GM21737 (cell line): ENCODE measurements around the gene SDK2.

Experiments
- ATAC-seq: cut with Tn5 transposase; IDR thresholded peaks from one replicate; pipeline ENCODE4 v1.9.1; 2021; ENCODE audit warnings: mild to moderate bottlenecking, moderate library complexity; ENCODE audit not compliant: unreplicated experiment

Gene SDK2

GRCh38 chr17:73652886-73653480, 8.7 kb upstream of the SDK2 start:
- ATAC-seq: no peak

DNA sequence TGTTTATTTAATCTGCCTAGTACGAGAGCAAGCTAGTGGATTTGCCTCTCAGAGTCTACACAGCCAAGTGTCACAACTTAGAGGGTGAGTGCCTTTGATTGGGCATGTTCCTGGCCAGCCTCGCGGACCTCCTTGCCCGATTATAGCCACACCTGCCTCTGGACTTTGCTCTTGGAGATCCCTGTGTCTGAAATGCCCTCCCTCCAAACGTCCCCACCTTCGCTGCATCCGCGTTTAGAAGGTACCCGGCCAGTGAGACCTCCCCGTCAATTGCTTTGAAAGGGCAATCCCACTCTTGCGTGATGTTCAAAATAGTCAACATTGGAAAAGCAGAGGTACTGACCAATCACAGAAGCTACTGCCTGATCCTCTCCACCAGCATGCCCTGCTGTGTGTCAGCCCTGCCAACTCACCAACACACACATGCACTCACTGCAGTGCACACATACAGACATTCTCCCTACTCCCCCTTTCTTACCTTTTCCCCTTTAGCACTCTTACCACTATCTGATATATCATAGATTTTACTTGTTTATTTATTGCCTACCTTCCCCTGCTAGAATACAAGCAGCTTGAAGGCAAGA, 6.5 kb upstream of the SDK2 start:
- ATAC-seq: no peak

DNA sequence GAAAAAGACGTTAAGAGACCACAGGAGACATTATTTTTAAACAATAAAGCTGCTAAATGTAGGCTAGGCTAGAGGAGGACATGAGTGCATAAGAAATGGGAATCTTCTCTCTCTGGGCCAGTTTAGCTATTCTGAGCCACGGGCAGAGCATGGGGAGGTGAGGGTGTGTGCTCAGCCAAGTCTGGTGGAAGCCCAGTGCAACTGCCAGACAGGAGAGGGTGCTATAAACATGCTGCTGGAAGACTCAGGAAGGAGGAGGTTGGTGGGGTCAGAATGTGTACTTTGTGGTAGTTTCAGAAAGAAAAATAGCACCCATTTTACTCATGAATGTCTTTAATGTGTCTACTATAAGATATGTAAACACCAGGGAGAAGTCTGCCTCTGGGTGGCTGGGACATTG, 5.9 kb upstream of the SDK2 start:
- ATAC-seq: no peak

DNA sequence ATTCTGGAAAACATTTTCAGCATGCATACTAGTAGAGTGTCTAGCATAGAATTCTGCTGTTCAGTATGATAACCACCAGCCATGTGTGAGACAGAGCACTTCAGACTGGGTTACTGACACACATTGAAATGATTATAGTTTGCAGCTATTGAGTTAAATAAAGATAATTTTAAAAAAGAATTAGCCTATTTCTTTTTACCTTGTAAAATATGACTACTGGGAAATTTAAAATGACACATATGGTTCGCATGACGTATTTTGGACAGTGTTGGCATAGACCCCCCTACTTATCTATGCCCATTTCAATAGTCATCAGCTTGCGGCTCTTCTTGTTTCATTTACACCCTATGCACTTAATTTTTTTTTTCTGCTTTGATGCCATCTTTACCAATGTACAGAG, 4.7 kb upstream of the SDK2 start:
- no peak for ATAC-seq

GRCh38 chr17:73648543-73648820, 4.2 kb upstream of the SDK2 start:
- no peak for ATAC-seq

- ATAC-seq: no peak
Measured at GRCh38 chr17:73647772-73648542, 3.7 kb upstream of the SDK2 start.

DNA sequence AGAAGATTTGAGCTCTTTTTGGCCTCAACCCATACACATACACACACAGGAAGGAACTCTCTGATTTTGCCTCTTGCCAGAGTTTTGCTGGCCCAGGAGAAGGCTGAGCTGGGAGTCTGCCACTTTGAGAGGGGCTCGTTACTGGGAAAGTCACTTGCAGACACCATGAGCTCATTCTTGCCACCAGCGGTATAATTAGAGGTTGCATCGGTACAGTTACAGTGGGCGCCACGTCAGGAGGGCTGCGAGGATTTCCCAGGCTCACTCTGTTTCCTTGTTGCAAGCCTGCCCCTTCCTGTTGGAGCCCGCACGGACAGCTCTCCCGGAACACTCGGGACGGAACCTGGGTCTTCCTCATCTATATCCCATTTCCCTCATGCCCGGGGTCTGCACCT, 3.1 kb upstream of the SDK2 start:
- no peak for ATAC-seq

DNA sequence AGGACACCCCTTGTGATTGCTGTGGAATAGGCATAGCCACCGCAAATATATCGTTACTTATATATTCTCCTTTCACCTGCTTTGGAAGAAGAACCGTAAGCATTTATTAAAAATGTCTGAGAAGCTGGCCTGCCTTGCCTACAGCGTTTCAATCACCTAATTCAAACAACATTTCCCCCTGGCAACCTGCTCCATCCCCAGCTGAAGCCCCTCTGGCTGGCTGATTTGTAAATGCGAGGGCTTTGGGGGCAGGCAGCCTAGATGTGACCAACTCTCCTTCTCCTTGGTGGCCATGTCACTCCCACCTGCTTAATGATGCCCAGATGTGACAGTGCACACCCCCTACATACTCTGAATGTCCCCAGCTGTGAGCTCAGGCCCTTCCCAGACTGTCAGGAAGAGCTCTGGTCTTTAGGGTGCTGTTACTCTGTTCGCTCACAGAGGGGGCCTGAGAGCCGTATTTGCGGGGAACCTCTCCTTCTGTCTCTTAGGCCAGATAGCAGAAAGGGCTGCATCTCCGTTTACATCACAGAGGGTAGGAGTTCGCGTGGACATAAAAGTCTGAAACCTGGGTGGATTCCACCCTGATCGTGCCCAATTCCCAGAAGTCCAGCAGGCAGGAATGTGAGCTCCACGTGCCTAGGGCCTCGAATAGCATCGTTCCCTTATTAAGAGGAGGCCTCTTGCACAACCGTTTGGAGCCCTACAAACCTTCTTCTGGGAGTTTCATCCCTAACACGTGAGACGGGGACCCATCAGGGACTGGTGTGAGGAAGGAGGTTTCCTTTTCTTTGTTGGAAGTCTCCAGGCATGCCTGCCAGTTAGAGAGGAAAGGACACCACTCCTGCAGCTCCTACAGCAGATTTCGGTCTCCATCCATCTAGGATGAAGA, 2.4 kb upstream of the SDK2 start:
- no peak for ATAC-seq

GRCh38 chr17:73645050-73645871, 1.0 kb upstream of the SDK2 start:
- no peak for ATAC-seq

DNA sequence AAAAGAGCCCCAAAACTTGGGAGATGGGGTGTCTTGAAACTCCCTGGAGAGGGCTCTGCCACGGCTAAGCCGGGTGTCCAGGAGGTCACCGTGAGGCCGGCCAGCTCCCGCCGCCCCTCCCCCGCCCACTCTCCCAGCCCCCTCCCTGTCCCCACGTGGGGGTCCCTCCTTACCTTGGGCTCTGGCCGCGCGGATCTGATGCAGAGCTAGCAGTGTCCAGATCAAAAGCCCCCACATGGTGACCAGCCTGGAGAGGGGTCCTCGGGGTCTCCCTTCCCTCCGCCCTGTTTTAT, 447 bp downstream of the SDK2 start:
- no peak for ATAC-seq

DNA sequence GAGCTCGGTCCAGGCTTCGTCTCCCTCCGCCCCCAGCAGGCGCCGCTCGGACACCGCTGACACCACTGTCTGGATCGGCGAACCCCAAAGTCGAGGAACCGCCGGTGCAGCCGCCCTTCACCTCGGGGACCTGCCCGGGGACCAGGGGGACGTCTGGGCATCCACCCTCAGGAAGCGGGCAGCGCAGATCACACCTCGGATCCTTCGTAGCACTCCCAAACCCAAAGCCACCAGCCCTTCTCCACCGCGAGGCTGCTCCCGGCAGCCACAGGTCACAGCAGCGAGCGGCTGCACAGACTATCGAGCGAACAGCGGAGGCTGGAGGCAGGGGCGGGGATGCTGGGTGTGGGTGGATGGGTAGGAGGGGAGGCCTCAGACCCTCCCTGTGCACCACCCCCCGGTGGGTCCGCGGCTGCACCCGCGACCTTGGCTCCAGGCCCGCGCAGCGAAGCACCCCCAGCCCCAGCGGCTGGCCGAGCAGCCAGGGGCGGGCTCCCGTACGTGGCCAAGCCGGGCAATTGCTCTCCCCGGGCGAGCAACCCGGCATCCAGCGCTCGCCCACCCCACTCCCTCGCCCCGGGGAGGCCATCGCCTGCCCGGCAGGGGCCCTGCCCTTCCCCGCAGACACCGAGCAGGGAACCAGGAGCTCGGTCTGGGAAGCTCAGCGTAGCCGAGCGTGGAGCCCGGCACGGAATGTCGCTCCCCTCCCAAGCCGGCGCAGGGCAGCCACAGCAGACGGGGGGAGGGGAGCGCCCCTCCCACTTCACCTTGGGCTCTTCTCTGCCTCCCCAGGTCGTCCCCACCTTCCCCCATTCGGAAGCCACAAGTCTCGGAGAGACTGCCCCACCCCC, 1.0 kb downstream of the SDK2 start:
- ATAC-seq: no peak

- no peak for ATAC-seq
Measured at GRCh38 chr17:73642659-73643000, 1.6 kb downstream of the SDK2 start.

DNA sequence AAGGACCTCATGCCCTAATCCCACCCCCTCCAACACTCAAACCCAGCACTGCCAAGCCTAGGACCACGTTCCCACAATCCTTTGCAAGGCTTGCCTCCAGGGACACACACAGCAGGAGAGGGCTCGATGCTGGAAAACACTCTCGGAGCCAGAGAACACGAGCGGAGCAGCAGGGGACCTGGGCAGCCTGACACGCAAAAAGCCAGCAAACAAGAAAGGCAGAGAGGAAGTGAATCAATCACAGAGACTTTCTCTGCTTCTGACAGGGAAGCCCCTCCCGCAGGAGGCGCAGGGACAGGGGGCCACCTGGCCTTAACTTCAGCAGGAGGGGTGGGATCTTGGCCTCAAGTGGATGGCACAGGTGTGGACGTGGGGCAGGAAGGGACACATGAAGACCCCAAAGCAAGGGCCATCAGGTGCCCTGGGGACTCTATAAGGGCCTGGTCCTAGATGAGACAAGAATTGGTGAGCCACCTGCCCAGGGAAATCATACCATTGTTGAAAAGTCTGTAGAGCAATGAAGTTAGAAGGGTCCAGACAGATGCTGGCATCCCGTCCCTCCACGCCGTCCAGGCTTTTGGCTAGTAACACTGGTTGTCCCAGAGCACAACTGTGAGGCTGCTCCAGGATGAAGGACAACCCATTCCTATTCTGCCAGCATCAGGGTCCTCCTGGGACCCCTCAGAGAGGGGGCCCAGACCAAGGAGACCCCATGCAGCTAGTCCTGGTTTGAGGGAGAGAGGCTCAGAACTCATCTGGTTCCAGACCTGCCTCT, 2.2 kb downstream of the SDK2 start:
- ATAC-seq: no peak

DNA sequence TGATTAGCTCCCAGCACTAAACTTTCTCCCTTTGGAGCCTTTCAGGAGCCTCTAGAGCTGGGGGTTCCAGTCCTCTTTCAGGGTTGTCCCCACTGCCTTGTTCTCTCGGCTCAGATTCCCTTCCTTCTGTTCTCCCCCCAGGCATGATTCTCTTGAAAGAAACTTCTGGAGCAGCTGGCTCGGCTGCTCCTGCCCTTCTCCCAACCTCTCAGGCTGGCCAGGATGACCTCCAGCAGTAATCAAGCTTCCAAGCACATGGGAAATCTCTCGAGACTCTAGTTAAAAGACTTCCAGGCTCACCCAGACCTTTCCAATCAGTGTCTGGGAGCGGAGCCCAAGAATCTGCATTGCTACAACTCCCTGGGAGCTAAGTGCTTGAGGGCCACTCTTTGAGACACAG, 3.6 kb downstream of the SDK2 start:
- ATAC-seq: no peak

DNA sequence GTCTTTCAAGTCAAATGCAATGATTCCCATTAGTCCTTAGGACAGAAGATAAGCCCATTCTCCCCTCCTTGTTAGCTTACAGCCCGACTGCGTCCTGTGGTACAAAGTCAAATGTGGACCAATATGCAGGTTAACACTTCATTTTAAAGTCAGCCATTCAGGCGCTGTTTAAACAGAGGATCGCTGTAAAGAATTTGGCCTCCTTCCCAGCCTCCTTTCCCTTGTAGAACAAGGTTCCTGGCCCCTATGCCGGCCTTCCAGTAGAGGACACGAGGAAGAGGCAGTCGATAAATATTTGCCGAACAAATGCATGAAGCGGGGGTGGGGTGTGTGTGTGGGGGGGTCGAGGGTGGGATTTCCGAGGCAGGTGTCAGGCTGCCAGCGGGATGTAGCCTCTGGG, 4.3 kb downstream of the SDK2 start:
- ATAC-seq: no peak

DNA sequence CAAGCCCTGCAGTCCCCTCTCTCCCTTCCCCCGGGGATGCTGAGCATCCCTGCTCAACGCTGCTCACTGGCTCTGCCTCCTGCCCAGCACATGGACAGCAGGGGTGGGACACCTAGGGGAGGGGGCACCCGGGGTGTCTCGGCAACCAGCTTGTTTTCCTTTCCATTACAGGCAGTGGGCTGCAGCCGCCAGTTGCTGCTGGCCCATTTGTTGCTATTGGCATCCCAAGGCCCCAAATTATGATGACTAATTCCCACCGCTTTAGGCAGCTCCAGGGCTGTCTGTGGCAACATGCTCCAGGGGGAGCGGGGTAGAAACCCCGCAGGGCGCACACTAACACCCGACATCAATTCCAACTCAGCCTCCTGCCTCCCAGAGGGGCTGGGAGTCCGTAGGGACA, 4.9 kb downstream of the SDK2 start:
- no peak for ATAC-seq

DNA sequence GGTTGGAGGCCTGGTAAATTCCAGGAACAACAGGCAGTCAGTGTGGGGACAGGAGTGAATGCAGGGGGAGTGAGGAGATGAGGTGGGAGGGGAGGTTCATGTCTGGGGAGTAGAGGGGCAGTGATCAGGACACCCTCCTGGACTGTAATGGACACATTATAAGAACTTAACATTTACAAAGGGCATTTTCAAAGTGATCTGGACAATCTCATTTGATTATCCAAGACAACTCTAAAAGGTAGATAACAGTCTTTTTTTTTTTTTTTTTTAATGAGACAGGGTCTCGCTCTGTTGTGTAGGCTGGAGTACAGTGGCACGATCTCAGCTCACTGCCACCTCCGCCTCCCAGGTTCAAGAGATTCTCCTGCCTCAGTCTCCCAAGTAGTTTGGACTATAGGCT, 5.7 kb downstream of the SDK2 start:
- ATAC-seq: no peak

DNA sequence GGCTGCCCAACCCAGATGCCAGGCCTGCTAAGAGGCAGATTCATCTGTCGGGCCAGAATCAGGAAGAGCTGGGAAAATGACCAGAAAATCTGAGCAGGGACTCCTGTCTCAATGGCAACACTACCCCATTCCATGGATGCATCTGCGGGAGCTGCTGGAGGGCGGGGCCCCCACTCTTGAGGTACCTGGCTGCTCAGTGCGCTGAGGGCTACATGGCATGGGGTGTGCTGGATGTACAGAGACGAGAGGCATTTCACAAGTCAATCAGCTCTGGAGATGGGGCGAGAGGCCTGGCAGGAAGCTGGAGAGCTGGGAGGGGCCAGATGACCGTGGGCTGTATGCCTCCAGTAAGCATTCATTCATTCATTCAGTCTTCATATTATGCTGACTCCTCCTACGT, 6.4 kb downstream of the SDK2 start:
- ATAC-seq: no peak

DNA sequence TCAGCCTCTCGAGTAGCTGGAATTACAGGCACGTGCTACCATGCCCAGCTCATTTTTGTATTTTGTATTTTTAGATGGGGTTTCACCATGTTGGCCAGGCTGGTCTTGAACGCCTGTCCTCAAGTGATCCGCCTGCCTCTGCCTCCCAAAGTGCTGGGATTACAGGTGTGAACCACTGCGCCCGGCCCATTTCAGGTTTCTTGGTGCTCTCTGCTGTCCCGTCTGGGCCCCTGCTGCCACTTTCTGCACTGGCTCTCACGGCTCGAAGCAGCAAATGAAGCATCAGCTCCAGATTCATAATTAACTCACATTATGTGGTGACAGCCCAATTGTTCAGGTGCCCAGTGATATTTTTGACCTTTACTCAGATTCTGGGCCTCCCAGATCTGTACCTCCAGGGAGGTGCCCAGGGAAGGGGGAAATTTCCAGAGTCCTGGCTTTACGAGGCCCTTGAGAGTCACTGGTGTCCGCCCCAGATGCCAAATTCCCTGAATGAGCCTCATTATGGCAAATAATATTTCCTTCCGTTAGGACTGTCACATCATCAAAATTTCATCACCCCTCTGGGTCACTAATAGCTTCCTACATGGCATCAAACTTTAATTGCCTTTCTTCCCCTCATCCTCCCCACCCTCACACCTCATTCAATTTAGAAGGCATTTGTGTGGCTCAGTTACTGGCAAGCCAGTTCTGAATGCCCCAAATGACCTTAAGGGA, 9.0 kb downstream of the SDK2 start:
- no peak for ATAC-seq
